Osteocyte (in vitro differentiated cells): Measurements from ENCODE around the gene ZNF500. TPM values are rescaled to one million over a fixed set of nuclear protein-coding genes. Genes with fewer than 3 reads are reported as not detected.
"Not testable (repeated sequence)": the region's sequence is repeated elsewhere in the genome, so short reads cannot be mapped to it uniquely, and the experiment has no call there.

ENCODE experiments used
- DNase-seq: peaks from one replicate; pipeline ENCODE4 v3.0.0; 2021; ENCODE audit warnings: mixed read lengths; ENCODE audit not compliant: unreplicated experiment; ENCODE audit errors: extremely low spot score
- H3K27ac Mint-ChIP-seq: one replicate; pipeline ENCODE4 v1.8.0; 2021; ENCODE audit warnings: mild to moderate bottlenecking, mixed read lengths; ENCODE audit not compliant: unreplicated experiment
- H3K27me3 Mint-ChIP-seq: one replicate; pipeline ENCODE4 v1.8.0; 2021; ENCODE audit warnings: mixed read lengths; ENCODE audit not compliant: unreplicated experiment
- H3K36me3 Mint-ChIP-seq: one replicate; pipeline ENCODE4 v1.8.0; 2021; ENCODE audit warnings: mixed read lengths; ENCODE audit not compliant: unreplicated experiment
- H3K4me1 Mint-ChIP-seq: one replicate; pipeline ENCODE4 v1.8.0; 2021; ENCODE audit warnings: mixed read lengths; ENCODE audit not compliant: unreplicated experiment
- H3K4me3 Mint-ChIP-seq: one replicate; pipeline ENCODE4 v1.8.0; 2021; ENCODE audit warnings: mild to moderate bottlenecking, moderate library complexity, mixed read lengths; ENCODE audit not compliant: unreplicated experiment
- H3K9me3 Mint-ChIP-seq: one replicate; pipeline ENCODE4 v1.8.0; 2021; ENCODE audit warnings: mixed read lengths; ENCODE audit not compliant: unreplicated experiment
- CTCF ChIP-seq: fragments of 200-600 bp; sonication (generic); IDR thresholded peaks from 2 replicates; pipeline ENCODE4 v1.5.0; 2021; ENCODE audit warnings: antibody characterized with exemption, mild to moderate bottlenecking, moderate library complexity
- total RNA-seq: library from RNA; stranded (reverse); gene quantifications from 2 replicates; pipeline ENCODE4 v1.2.1, GENCODE V29; 2021

The ZNF500 gene
- total RNA-seq, 1 donor from 2014 or later: 22.8 TPM

- H3K27me3 Mint-ChIP-seq: no peaks in the 10 kb centered on the region
- H3K4me1 Mint-ChIP-seq: no peaks in the 10 kb centered on the region
- no peaks in the 10 kb centered on the region for H3K36me3 Mint-ChIP-seq
- no peaks in the 10 kb centered on the region for H3K9me3 Mint-ChIP-seq
- no peak for TF ChIP-seq CTCF
- H3K27ac Mint-ChIP-seq: no peak overlapping the region
- DNase-seq: no peak
- H3K4me3 Mint-ChIP-seq: no peak overlapping the region
Measured at GRCh38 chr16:4743226-4743878, 23.6 kb downstream of the ZNF500 start.

DNA sequence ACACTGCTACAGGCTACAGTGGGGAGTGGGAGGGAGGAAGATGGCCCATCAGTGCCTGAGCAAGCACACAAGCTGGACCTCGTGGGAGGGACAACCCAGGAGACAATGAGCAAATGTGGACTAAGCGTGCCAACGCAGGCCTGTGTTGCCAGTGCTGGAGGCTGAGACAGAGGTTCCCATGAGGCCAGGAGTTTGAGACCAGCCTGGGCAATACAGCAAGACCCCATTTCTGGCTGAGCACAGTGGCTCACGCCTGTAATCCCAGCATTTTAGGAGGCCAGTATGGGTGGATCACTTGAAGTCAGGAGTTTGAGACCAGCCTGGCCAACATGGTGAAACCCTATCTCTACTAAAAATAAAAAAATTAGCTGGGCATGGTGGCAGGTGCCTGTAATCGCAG, 28.6 kb downstream of the ZNF500 start:
- not testable (repeated sequence) for H3K36me3 Mint-ChIP-seq, H3K9me3 Mint-ChIP-seq, DNase-seq, H3K27me3 Mint-ChIP-seq, H3K27ac Mint-ChIP-seq, H3K4me3 Mint-ChIP-seq, H3K4me1 Mint-ChIP-seq

DNA sequence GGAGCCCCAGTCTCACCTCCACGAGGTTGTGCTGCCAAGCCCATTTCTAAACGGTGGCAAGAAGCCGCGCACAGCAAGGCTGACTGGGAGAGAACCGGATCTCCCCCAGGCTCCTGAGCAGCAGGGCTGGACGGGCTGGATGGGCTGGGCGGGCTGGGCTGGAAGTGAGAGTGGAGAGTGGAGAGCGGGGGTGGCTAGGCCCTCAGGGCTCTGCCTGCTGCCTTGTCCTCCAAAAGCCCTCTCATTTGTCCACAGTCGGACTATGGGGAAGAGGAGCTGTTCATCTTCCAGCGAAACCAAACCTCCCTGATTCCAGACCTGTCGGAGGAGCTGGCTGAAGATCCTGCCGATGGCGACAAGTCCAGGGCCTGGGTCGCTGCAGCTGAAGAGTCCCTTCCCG, 29.4 kb downstream of the ZNF500 start:
- Mint-ChIP-seq H3K4me3 (no peak overlapping the region), H3K4me1 (peaks cover 16% of the 10 kb centered on the region), H3K9me3 (no peaks in the 10 kb centered on the region), H3K36me3 (no peaks in the 10 kb centered on the region), H3K27ac (no peak overlapping the region), H3K27me3 (no peaks in the 10 kb centered on the region)
- TF ChIP-seq CTCF: no peak
- no peak for DNase-seq

GRCh38 chr16:4736546-4736945, 30.4 kb downstream of the ZNF500 start:
- no peaks in the 10 kb centered on the region for H3K27me3 Mint-ChIP-seq
- no peaks in the 10 kb centered on the region for H3K9me3 Mint-ChIP-seq
- H3K4me1 Mint-ChIP-seq: peaks cover 16% of the 10 kb centered on the region
- no peak for TF ChIP-seq CTCF
- no peak for DNase-seq
- no peak overlapping the region for H3K27ac Mint-ChIP-seq
- no peak overlapping the region for H3K4me3 Mint-ChIP-seq
- no peaks in the 10 kb centered on the region for H3K36me3 Mint-ChIP-seq

DNA sequence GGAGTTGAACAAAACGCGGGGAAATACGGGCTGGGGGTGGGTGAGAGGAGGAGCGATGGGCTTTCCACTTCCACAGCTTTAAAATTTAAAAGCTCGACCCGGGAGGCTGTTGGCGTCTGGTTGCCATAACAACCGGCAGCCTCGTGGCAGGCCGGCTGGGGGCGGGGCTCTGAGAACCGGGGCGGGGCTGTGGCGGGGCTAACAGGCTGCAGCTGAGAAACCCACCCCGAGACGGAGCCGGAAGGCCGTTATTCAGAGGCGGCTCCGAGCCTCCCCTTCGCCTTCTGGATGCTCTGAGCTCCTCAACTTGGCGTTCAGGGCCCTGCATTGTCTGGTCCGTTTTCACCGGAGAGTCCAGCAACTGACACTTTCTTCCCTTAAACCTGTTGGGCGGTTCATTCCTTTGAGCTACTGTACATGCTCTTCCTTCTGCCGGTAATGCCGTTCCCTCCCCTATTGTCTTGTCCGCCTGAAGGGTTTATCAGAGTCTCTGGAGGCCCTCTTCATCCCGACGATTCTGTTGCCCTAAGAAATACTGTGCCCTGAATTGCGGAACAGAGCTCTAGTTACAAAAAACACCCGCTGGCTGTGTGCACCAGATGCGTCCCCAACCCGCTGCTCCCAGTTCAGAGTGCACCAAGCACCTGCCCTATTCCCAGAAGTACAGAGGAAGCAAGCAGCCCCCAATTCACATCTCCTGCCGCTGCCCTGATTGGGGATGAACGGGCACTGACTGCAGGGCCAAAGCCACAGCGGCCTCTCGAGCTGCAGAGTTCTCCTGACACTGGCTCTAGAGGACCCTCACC, 32.0 kb downstream of the ZNF500 start:
- no peaks in the 10 kb centered on the region for H3K36me3 Mint-ChIP-seq
- H3K27me3 Mint-ChIP-seq: no peaks in the 10 kb centered on the region
- peak; percentile 96 for DNase-seq
- TF ChIP-seq CTCF: no peak
- H3K4me1 Mint-ChIP-seq: peaks cover 16% of the 10 kb centered on the region
- H3K27ac Mint-ChIP-seq: peak overlapping the region; percentile 94
- peak overlapping the region; percentile 93 for H3K4me3 Mint-ChIP-seq
- no peaks in the 10 kb centered on the region for H3K9me3 Mint-ChIP-seq
